Measurements from ENCODE around the gene TASOR2.

The TASOR2 gene

GRCh38 chr10:5663692-5664427, 20.8 kb upstream of the TASOR2 start:
- Histone ChIP-seq H3K9ac (ENCODE audit: low read length) (no peak overlapping the region), H3K9me2 (replicated peaks; ENCODE audit: insufficient read depth, low read length) (no peaks in the 10 kb centered on the region), H3K4me2 (ENCODE audit: low read depth, low read length) (no peak overlapping the region), H2AFZ (ENCODE audit: low read length) (no peak overlapping the region), H3K27me3 (replicated peaks; ENCODE audit: insufficient read depth, low read length) (no peaks in the 10 kb centered on the region; the same call in 1 of the 2 replicates), H3K79me2 (ENCODE audit: low read length) (no peaks in the 10 kb centered on the region), H3K36me3 (replicated peaks; ENCODE audit: insufficient read depth, low read length) (no peaks in the 10 kb centered on the region), H3K4me1 (ENCODE audit: low read length) (peaks cover 5% of the 10 kb centered on the region; the same call in 1 of the 2 replicates), H3K9me3 (replicated peaks; ENCODE audit: insufficient read depth, low read length) (no peaks in the 10 kb centered on the region), H4K20me1 (ENCODE audit: insufficient read depth, low read length) (no peaks in the 10 kb centered on the region), H3F3A (ENCODE audit: insufficient read depth, low read length) (no peaks in the 10 kb centered on the region), H3K27ac (ENCODE audit: low read length) (no peak overlapping the region), H3K4me3 (ENCODE audit: low read length) (no peak overlapping the region)
- no peak for DNase-seq
- TF ChIP-seq CTCF (IDR thresholded peaks at IDR 0.05; ENCODE audit: low read length) (no peak), EZH2 (optimal IDR thresholded peaks at IDR 0.05; ENCODE audit: low read depth, low read length) (no peak), EZH2phosphoT487 (IDR thresholded peaks at IDR 0.05; ENCODE audit: low read length) (no peak)

GRCh38 chr10:5665373-5666007, 19.1 kb upstream of the TASOR2 start:
- DNase-seq, result no peak
- no peak overlapping the region for H3K27ac ChIP-seq (ENCODE audit: low read length)

More at GRCh38 chr10:5665373-5666007, 19.1 kb upstream of the TASOR2 start:
- peak overlapping the region; percentile 71 for H3K4me3 ChIP-seq (ENCODE audit: low read length)
- H3K27me3 ChIP-seq (replicated peaks; ENCODE audit: insufficient read depth, low read length), result no peaks in the 10 kb centered on the region; the same call in 1 of the 2 replicates
- no peaks in the 10 kb centered on the region for H4K20me1 ChIP-seq (ENCODE audit: insufficient read depth, low read length)
- H3K9me3 ChIP-seq (replicated peaks; ENCODE audit: insufficient read depth, low read length), result no peaks in the 10 kb centered on the region
- TF ChIP-seq CTCF (IDR thresholded peaks at IDR 0.05; ENCODE audit: low read length) (no peak), EZH2 (optimal IDR thresholded peaks at IDR 0.05; ENCODE audit: low read depth, low read length) (no peak), EZH2phosphoT487 (IDR thresholded peaks at IDR 0.05; ENCODE audit: low read length) (no peak)
- peak overlapping the region; percentile 91 for H3K4me2 ChIP-seq (ENCODE audit: low read depth, low read length)
- H3F3A ChIP-seq (ENCODE audit: insufficient read depth, low read length), result no peaks in the 10 kb centered on the region
- no peaks in the 10 kb centered on the region for H3K36me3 ChIP-seq (replicated peaks; ENCODE audit: insufficient read depth, low read length)
- H3K9me2 ChIP-seq (replicated peaks; ENCODE audit: insufficient read depth, low read length), result no peaks in the 10 kb centered on the region
- H3K4me1 ChIP-seq (ENCODE audit: low read length), result peaks cover 5% of the 10 kb centered on the region; the same call in 1 of the 2 replicates
- H3K79me2 ChIP-seq (ENCODE audit: low read length), result no peaks in the 10 kb centered on the region
- H2AFZ ChIP-seq (ENCODE audit: low read length), result peak overlapping the region; percentile 90
- peak overlapping the region; percentile 53; the same call in 1 of the 2 replicates for H3K9ac ChIP-seq (ENCODE audit: low read length)

Measured in MM.1S (cell line).